OCI-LY7 (cell line): ENCODE measurements around the gene SCN5A. TPM values are rescaled to one million over a fixed set of nuclear protein-coding genes. Genes with fewer than 3 reads are reported as not detected.

ENCODE experiments used
- BruUV-seq: library from RNA; stranded (reverse); fragments of 400-500 nt; replicated peaks from 2 replicates; lab custom pipeline; 2021; lab: Mats Ljungman, UMichigan
- CTCF ChIA-PET: fragments of 300-600 bp; sonication (Branson Sonifier 250); formaldehyde crosslinking; loops from one replicate; lab custom pipeline; 2022; ENCODE audit warnings: antibody characterized with exemption; ENCODE audit not compliant: unreplicated experiment; lab: Charles Lee
- POLR2A ChIA-PET: fragments of 300-600 bp; sonication (Branson Sonifier 250); formaldehyde crosslinking; loops from one replicate; lab custom pipeline; 2022; ENCODE audit warnings: antibody characterized with exemption; lab: Charles Lee
- DNase-seq: peaks from one replicate; pipeline ENCODE4 v3.0.0-alpha.2; 2015; ENCODE audit warnings: low spot score
- H2AFZ ChIP-seq: fragments of 200-600 bp; sonication (generic), shearing (Covaris generic); 2 replicates; pipeline ENCODE4 v1.6.1; 2014; ENCODE audit warnings: mild to moderate bottlenecking, antibody characterized with exemption, low read length, moderate library complexity
- H3K27ac ChIP-seq: fragments of 200-600 bp; sonication (generic); 2 replicates; pipeline ENCODE4 v1.5.1; 2014; ENCODE audit warnings: mixed run types, low read depth, mild to moderate bottlenecking, moderate library complexity, low read length, inconsistent platforms; ENCODE audit not compliant: poor library complexity, severe bottlenecking
- H3K36me3 ChIP-seq: fragments of 200-600 bp; sonication (generic); 2 replicates; pipeline ENCODE4 v1.6.1; 2014; ENCODE audit warnings: mild to moderate bottlenecking, antibody characterized with exemption, low read length, moderate library complexity, mixed read lengths; ENCODE audit not compliant: insufficient read depth
- H3K4me1 ChIP-seq: fragments of 200-600 bp; sonication (generic); 2 replicates; pipeline ENCODE4 v1.5.1; 2014; ENCODE audit warnings: mild to moderate bottlenecking, low read length; ENCODE audit not compliant: insufficient read depth, poor library complexity, severe bottlenecking
- H3K4me2 ChIP-seq: fragments of 200-600 bp; sonication (generic); 2 replicates; pipeline ENCODE4 v1.6.1; 2014; ENCODE audit warnings: mild to moderate bottlenecking, low read length
- H3K4me3 ChIP-seq: fragments of 200-600 bp; sonication (generic); 2 replicates; pipeline ENCODE4 v1.5.1; 2014; ENCODE audit warnings: mild to moderate bottlenecking, low read depth, low read length; ENCODE audit not compliant: poor library complexity, severe bottlenecking
- H3K79me2 ChIP-seq: fragments of 200-600 bp; sonication (generic); 2 replicates; pipeline ENCODE4 v1.6.1; 2016; ENCODE audit warnings: low read depth, mild to moderate bottlenecking, low read length, moderate library complexity, mixed read lengths; ENCODE audit not compliant: insufficient read depth
- H3K9me2 ChIP-seq: fragments of 200-600 bp; sonication (generic); 2 replicates; pipeline ENCODE4 v1.6.1; 2016; ENCODE audit warnings: mild to moderate bottlenecking, low read length, mixed read lengths; ENCODE audit not compliant: insufficient read depth
- H3K9me3 ChIP-seq: fragments of 200-600 bp; sonication (generic); 2 replicates; pipeline ENCODE4 v1.6.1; 2014; ENCODE audit warnings: mild to moderate bottlenecking, mixed run types, low read length, mixed read lengths
- H4K20me1 ChIP-seq: fragments of 200-600 bp; sonication (generic); 2 replicates; pipeline ENCODE4 v1.6.1; 2014; ENCODE audit warnings: mild to moderate bottlenecking, antibody characterized with exemption, low read length, moderate library complexity, mixed read lengths; ENCODE audit not compliant: insufficient read depth
- EZH2phosphoT487 ChIP-seq: fragments of 200-600 bp; sonication (generic); IDR thresholded peaks from 2 replicates; pipeline ENCODE4 v1.6.1; 2018; ENCODE audit warnings: low read depth, borderline replicate concordance, mild to moderate bottlenecking, mixed run types, antibody characterized with exemption, low read length, moderate library complexity, mixed read lengths
- intact Hi-C: fragments of 100-400 bp; cut with micrococcal nuclease; formaldehyde crosslinking; loops from one replicate; pipeline ENCODE4 v1.10.0; 2022; ENCODE audit not compliant: unreplicated experiment
- total RNA-seq, 2 experiments: library from RNA; depleted of rRNA in 1 of 2; stranded (reverse); fragments of >200 nt in 1 of 2; shearing (Covaris generic) in 1 of 2; gene quantifications; 2 replicates each; pipeline ENCODE4 v1.2.3, GENCODE V29; 2014 to 2022
- TF ChIP-seq, protein P1 (sequence below): fragments of 200-600 bp; sonication (generic); conservative IDR thresholded peaks from 2 replicates; pipeline ENCODE4 v1.5.1; 2014; ENCODE audit warnings: mild to moderate bottlenecking, antibody characterized with exemption, low read length, moderate library complexity, mixed read lengths

SCN5A gene
- total RNA-seq, 2 experiments from 2014 or later = not detected

DNA sequence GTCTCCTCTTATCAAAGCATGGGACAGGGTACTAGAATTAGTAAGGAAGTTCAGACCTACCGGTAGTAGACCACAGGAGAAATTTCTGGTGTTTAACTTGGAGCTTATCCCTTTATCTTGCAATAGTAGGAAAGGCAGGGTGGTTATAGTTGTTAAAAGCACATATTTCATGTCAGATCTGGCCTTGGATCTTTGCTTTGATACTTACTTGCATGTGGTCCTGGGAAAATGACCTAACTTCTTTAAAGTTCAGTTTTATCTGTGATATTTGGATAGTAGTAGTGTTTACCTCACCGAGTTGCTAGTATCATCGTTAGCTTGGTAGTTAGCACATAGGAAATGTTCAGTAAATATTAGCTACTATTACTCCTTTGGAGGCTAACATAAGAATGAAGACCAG, 137.9 kb downstream of the SCN5A start:
- Histone ChIP-seq H3K36me3 (peaks cover 72% of the 10 kb centered on the region), H2AFZ (no peak overlapping the region), H3K27ac (no peak overlapping the region), H3K79me2 (no peaks in the 10 kb centered on the region), H3K4me3 (no peak overlapping the region), H4K20me1 (no peaks in the 10 kb centered on the region), H3K9me2 (no peaks in the 10 kb centered on the region), H3K9me3 (no peaks in the 10 kb centered on the region), H3K4me1 (no peaks in the 10 kb centered on the region), H3K4me2 (no peak overlapping the region)
- CTCF ChIA-PET = no interaction called here
- no TSS peak for BruUV-seq
- intact Hi-C loops = no loop called here
- POLR2A ChIA-PET = interaction anchor here (2.1 kb wide), 1 partner anchor 11 kb away, joined by 6 read pairs; no protein-coding TSS in a partner anchor
- TF ChIP-seq, protein P1, sequence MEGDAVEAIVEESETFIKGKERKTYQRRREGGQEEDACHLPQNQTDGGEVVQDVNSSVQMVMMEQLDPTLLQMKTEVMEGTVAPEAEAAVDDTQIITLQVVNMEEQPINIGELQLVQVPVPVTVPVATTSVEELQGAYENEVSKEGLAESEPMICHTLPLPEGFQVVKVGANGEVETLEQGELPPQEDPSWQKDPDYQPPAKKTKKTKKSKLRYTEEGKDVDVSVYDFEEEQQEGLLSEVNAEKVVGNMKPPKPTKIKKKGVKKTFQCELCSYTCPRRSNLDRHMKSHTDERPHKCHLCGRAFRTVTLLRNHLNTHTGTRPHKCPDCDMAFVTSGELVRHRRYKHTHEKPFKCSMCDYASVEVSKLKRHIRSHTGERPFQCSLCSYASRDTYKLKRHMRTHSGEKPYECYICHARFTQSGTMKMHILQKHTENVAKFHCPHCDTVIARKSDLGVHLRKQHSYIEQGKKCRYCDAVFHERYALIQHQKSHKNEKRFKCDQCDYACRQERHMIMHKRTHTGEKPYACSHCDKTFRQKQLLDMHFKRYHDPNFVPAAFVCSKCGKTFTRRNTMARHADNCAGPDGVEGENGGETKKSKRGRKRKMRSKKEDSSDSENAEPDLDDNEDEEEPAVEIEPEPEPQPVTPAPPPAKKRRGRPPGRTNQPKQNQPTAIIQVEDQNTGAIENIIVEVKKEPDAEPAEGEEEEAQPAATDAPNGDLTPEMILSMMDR = no peak
- TF ChIP-seq EZH2phosphoT487 = no peak
- no peak for DNase-seq

DNA sequence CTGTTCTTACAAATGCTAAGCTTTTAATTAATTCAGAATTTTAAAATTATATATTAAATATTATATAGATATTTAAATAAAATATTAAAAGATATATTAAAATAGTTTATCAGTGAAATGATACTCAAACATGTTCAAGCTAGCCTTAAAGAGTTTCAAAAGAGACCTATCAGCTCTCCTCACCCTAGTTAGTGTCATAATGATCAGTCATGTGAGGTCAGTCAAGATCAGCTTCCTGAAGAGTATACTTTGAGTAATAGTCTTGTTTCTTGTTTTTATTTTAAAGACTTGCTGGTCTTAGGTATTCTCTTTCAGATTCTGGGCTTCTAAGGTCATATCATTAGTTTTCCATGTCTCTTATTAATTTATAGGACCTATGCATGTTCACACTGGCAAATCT, 138.9 kb downstream of the SCN5A start:
- ChIA-PET POLR2A (interaction anchor here (0.5 to 2.1 kb wide), 3 partner anchors 10 to 1201 kb away, joined by 5 to 6 read pairs (median 6); no protein-coding TSS in a partner anchor), CTCF (interaction anchor here (1.1 kb wide), 1 partner anchor 14 kb away, joined by 4 read pairs; no protein-coding TSS in a partner anchor)
- H3K4me1 ChIP-seq = no peaks in the 10 kb centered on the region
- H3K36me3 ChIP-seq = peaks cover 79% of the 10 kb centered on the region
- no peaks in the 10 kb centered on the region for H3K79me2 ChIP-seq
- BruUV-seq = no TSS peak
- H2AFZ ChIP-seq = no peak overlapping the region
- H3K9me2 ChIP-seq = no peaks in the 10 kb centered on the region
- intact Hi-C loops = no loop called here
- TF ChIP-seq, protein P1 = no peak
- TF ChIP-seq EZH2phosphoT487 = no peak
- no peak overlapping the region for H3K27ac ChIP-seq
- no peak overlapping the region for H3K4me3 ChIP-seq
- no peaks in the 10 kb centered on the region for H4K20me1 ChIP-seq
- H3K9me3 ChIP-seq = no peaks in the 10 kb centered on the region
- H3K4me2 ChIP-seq = no peak overlapping the region
- no peak for DNase-seq

DNA sequence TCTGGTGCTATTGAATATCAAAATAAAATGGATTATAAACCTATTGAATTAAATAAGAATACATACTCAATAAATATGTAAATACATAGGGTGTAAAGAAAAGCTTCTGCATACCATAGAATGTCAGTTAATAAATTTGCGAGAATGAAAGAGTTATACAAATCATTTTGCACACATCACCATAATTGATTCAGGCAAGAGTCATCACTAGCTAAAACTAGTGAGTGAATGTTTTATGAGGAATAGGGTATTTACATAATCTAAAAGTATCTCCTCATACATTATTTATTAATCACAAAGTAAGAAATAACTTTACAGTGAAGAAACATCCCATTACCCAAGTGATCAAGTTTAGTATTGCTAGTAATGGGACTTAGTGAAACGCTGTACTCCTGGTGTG, 139.8 kb downstream of the SCN5A start:
- Histone ChIP-seq H3K4me1 (no peaks in the 10 kb centered on the region), H3K9me3 (no peaks in the 10 kb centered on the region), H3K4me2 (no peak overlapping the region), H3K36me3 (peaks cover 80% of the 10 kb centered on the region), H3K79me2 (no peaks in the 10 kb centered on the region), H4K20me1 (no peaks in the 10 kb centered on the region), H2AFZ (no peak overlapping the region), H3K9me2 (no peaks in the 10 kb centered on the region), H3K27ac (no peak overlapping the region), H3K4me3 (no peak overlapping the region)
- BruUV-seq = no TSS peak
- TF ChIP-seq, protein P1 = no peak
- TF ChIP-seq EZH2phosphoT487 = no peak
- no peak for DNase-seq
- POLR2A ChIA-PET = interaction anchor here (0.7 to 1.3 kb wide), 2 partner anchors 15 to 146 kb away, joined by 3 to 5 read pairs; no protein-coding TSS in a partner anchor
- intact Hi-C loops = no loop called here
- CTCF ChIA-PET = no interaction called here
